ENCODE measurements around the gene PPM1M.
A peak's percentile ranks its signal among the peaks of the same experiment; 100 is the strongest.

The PPM1M gene, protein sequence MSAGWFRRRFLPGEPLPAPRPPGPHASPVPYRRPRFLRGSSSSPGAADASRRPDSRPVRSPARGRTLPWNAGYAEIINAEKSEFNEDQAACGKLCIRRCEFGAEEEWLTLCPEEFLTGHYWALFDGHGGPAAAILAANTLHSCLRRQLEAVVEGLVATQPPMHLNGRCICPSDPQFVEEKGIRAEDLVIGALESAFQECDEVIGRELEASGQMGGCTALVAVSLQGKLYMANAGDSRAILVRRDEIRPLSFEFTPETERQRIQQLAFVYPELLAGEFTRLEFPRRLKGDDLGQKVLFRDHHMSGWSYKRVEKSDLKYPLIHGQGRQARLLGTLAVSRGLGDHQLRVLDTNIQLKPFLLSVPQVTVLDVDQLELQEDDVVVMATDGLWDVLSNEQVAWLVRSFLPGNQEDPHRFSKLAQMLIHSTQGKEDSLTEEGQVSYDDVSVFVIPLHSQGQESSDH

DNA sequence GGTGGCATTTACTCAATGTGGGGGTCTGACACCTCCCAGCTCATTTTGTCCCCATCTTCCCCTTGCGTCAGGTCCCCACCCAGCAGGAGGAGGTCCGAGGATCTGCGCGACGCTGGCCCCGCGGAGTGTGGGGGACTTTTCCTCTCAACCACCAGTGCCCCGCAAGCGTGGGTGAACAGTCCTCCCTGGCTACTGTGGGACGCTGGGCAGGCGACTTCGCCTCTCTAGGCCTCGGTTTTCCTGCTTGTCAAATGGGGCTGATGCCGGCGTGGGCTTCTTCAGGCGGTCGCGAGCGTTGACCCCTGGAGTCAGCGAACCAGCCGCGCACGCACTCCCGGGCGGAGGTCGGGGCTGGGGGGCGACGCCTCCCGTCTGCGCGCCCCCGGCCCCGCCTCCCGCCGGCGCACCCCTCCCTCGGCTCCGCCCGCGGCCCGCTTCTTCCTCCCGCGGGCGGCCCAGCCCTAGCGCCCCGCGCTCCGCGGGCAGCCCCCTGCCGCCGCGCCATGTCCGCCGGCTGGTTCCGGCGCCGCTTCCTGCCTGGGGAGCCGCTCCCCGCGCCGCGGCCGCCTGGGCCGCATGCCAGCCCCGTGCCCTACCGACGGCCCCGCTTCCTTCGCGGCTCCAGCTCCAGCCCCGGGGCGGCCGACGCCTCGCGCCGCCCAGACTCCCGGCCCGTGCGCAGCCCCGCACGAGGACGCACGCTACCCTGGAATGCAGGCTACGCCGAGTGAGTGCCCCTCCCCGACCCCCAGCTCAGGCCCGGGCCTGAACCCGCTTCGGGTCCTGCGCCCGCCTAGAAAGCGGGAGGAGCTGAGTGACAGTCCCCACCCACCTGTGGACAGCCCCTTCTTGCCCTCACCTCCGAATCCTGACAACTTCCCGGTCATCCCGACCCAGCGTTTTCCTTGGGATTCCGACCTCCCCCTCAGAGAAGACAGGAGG, at the start of gene PPM1M:
PPM1M (plus strand) TSS at position 438 of the 942 bp plus-strand sequence; CDS start at position 504, 66 bp downstream.
- Histone ChIP-seq H3K36me3 (peaks cover 29% of the 10 kb centered on the region), H3K4me1 (peaks cover 54% of the 10 kb centered on the region)

DNA sequence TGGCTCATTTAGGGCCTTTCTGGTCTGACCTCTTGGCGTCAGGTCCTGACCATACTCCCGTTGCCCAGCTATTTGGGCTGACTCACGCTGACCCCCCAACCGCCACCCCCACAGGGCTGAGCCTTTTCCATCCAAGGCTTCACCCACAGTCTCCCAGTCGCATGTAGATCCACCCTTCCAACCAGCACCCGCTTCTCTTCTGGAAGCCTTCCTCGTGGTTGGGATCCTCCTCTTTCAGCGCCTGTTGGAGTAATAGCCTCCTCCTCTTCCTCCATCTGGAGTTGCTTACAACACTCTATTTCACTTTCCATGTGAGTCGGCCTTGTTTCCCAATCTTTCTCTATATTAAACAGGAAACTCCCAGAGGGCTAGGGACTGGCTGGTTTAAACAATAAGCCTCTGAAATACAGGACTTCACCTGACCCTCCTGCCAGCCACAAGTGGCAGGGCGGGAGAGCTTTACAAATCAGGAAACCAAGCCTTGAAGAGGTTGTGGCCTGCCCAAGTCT, 49.7 kb upstream of the PPM1M start:
- peaks cover 15% of the 10 kb centered on the region; the same call in 1 of the 2 replicates for H3K36me3 ChIP-seq
- peaks cover 12% of the 10 kb centered on the region; the same call in 1 of the 2 replicates for H4K20me1 ChIP-seq
- H3K9ac ChIP-seq = no peak overlapping the region
- H3K4me3 ChIP-seq = no peak overlapping the region
- no peaks in the 10 kb centered on the region for H3K27me3 ChIP-seq
- TF ChIP-seq Cebpa-rat (IDR thresholded peaks at IDR 0.05) = no peak
- H3K4me1 ChIP-seq = peaks cover 27% of the 10 kb centered on the region
- H3K4me2 ChIP-seq = no peak overlapping the region
- H3K27ac ChIP-seq = no peak overlapping the region
- no peaks in the 10 kb centered on the region for H3K9me3 ChIP-seq

More for the DNA sequence above, at the start of gene PPM1M:
- TF ChIP-seq Cebpa-rat (IDR thresholded peaks at IDR 0.05) = no peak
- peaks cover 16% of the 10 kb centered on the region for H4K20me1 ChIP-seq
- H3K9me3 ChIP-seq = no peaks in the 10 kb centered on the region
- peak within 1 kb of the TSS; percentile 81 for H3K9ac ChIP-seq
- H3K4me3 ChIP-seq = peak within 1 kb of the TSS; percentile 67
- no peaks in the 10 kb centered on the region for H3K27me3 ChIP-seq
- H3K4me2 ChIP-seq = peak within 1 kb of the TSS; percentile 91
- peak within 1 kb of the TSS; percentile 88 for H3K27ac ChIP-seq

DNA sequence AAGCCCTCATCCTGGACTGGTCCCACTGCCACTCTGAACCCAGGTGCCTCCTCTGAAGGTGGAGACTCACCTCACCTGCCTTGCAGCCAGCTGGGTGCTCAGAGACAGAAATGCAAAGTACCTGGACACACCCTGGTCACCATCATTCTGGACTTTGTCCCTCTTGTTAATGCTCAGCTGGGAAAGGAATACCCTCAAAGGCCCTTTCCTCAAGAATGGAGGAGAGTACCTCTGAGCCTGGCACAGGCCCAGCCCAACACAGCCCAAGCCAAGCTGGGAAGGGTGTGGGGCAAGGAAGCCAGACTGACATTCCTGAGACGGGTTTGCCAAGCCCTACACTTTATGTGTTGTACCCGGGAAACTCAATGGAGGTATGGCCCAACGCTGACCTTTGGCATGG, 48.6 kb upstream of the PPM1M start:
- Histone ChIP-seq H3K9ac (peak overlapping the region; percentile 93; the same call in 1 of the 2 replicates), H4K20me1 (peaks cover 12% of the 10 kb centered on the region; the same call in 1 of the 2 replicates), H3K27me3 (no peaks in the 10 kb centered on the region), H3K36me3 (peaks cover 26% of the 10 kb centered on the region), H3K4me2 (peak overlapping the region; percentile 96), H3K4me3 (no peak overlapping the region), H3K4me1 (peaks cover 27% of the 10 kb centered on the region), H3K9me3 (no peaks in the 10 kb centered on the region), H3K27ac (peak overlapping the region; percentile 87)
- TF ChIP-seq Cebpa-rat (IDR thresholded peaks at IDR 0.05) = no peak

DNA sequence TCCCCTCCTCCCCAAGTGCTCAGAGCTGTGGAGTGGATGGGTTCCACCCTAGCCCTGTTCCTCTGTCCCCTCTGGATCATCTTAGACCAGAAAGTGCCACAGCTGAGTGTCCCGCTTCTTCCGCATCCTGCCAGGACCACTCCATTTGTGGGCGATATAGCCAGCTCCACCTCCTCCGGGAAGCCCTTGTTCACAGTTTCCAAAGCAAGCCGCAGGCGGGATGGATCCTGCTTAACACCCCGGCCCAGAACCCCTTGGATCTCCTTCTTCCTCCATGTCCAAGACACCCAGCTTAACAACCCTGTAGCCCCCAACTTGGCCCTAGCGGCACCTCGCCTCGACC, 48.1 kb upstream of the PPM1M start:
- Histone ChIP-seq H4K20me1 (peaks cover 12% of the 10 kb centered on the region; the same call in 1 of the 2 replicates), H3K27me3 (no peaks in the 10 kb centered on the region), H3K4me3 (peak overlapping the region; percentile 98), H3K27ac (peak overlapping the region; percentile 87), H3K4me2 (peak overlapping the region; percentile 96), H3K9ac (peak overlapping the region; percentile 93), H3K9me3 (no peaks in the 10 kb centered on the region), H3K36me3 (peaks cover 31% of the 10 kb centered on the region), H3K4me1 (peaks cover 32% of the 10 kb centered on the region)
- no peak for TF ChIP-seq Cebpa-rat (IDR thresholded peaks at IDR 0.05)

DNA sequence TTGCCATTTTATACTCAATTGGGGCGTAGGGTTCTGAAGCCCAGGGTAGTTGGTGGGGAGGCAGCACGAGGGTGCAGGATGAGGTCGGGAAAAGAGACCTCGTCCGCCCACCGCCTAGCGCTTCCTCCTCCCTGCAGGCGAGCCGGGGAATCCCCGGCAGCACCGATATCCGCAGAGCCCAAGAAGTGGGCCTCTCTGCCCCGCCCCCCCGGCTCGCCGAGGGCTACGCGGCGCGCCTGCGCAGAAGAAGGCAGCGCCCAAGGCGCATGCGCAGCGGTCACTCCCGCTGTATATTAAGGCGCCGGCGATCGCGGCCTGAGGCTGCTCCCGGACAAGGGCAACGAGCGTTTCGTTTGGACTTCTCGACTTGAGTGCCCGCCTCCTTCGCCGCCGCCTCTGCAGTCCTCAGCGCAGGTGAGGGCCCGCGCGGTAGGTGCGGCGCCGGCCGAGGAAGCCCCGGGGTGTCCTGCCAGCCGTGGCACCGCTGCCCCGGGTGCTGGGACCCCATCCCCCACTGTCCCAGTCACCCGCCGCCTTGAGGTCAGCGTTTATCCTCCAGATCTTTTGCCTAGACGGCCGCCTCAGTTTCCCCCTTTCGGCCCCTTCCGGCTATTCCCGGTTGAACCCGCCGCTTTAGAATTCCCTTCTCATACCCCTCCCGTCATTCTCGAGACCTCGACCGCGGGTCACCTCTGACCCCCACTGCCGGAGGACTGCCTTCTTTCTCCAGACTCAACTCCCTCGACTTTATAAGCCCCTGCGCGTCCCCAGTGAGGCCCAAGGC, 47.5 kb upstream of the PPM1M start, which contains the start of gene ALAS1:
ALAS1 (plus strand) TSS at position 319 of the 784 bp plus-strand sequence. CDS start 1,082 bp downstream, outside the sequence.
- H3K27ac ChIP-seq = peak within 1 kb of the TSS; percentile 87
- no peak for TF ChIP-seq Cebpa-rat (IDR thresholded peaks at IDR 0.05)
- H4K20me1 ChIP-seq = peaks cover 12% of the 10 kb centered on the region; the same call in 1 of the 2 replicates

DNA sequence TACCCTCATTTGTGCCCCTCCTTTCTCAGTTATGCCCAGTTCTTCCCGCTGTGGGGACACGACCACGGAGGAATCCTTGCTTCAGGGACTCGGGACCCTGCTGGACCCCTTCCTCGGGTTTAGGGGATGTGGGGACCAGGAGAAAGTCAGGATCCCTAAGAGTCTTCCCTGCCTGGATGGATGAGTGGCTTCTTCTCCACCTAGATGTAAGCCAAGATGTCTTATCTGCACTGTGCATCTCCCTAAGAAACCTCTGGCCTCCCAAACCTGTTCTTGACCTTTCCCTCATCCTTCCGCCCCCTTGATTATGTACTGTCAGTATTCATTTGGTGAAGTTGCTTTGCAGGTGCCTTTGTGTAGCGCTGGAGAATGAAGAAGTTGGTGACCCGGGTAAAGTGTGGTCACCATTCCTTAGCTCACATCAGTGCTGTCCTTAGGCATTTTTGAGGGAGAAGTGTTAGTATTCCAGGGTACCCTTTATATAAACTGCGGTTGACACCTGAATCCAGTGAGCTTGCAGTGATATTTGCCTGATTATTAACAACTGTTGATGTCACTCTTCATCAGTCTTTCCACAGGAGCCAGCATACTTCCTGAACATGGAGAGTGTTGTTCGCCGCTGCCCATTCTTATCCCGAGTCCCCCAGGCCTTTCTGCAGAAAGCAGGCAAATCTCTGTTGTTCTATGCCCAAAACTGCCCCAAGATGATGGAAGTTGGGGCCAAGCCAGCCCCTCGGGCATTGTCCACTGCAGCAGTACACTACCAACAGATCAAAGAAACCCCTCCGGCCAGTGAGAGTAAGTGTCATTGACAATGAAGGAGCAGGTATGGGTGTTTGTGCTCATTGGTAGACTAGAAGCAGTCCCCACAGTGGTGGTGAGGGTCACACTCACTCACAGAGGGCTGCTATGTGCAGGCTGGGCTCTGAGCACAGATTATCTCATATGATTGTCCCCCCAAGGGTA, 46.6 kb upstream of the PPM1M start:
- Histone ChIP-seq H4K20me1 (peaks cover 12% of the 10 kb centered on the region; the same call in 1 of the 2 replicates), H3K9me3 (no peaks in the 10 kb centered on the region), H3K36me3 (peaks cover 45% of the 10 kb centered on the region), H3K4me1 (peaks cover 39% of the 10 kb centered on the region), H3K4me3 (peak overlapping the region; percentile 98), H3K27ac (peak overlapping the region; percentile 87), H3K4me2 (peak overlapping the region; percentile 96), H3K9ac (peak overlapping the region; percentile 93), H3K27me3 (no peaks in the 10 kb centered on the region)
- TF ChIP-seq Cebpa-rat (IDR thresholded peaks at IDR 0.05) = no peak

More for the DNA sequence above, 47.5 kb upstream of the PPM1M start, which contains the start of gene ALAS1:
- peaks cover 38% of the 10 kb centered on the region for H3K4me1 ChIP-seq
- H3K27me3 ChIP-seq = no peaks in the 10 kb centered on the region
- no peaks in the 10 kb centered on the region for H3K9me3 ChIP-seq
- H3K4me2 ChIP-seq = peak within 1 kb of the TSS; percentile 96
- peak within 1 kb of the TSS; percentile 93 for H3K9ac ChIP-seq
- H3K36me3 ChIP-seq = peaks cover 36% of the 10 kb centered on the region
- peak within 1 kb of the TSS; percentile 98 for H3K4me3 ChIP-seq

DNA sequence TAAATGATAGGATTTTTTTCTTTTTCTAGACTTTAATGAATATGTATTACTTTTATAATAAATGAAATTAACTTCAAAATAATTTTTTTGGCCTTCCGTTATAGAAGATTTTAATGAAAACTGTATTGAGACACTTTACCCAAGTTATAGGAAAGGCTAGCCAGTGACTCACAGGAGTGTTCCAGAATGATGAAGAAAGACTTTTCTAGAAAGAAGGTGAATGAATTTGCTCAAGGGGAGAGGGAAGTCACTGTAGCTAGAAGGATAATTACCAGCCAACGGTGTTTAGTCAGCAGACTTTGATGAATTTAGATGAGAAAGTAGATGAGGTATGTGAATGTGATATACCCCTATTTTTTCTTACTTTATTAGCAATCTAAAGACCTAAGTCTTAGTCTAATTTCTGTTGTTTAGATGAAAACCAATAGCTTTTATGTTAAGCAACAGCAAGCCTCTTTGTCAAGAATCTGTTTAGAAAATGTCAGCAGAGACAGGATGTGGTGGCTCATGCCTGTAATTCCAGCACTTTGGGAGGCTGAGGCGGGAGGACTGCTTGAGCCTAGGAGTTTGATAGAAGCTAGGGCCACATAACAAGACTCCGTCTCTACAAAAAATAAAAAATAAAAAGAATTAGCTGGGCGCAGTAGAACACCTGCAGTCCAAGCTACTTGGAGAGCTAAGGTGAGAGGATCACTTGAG, 44.4 kb upstream of the PPM1M start:
- peaks cover 67% of the 10 kb centered on the region for H3K36me3 ChIP-seq
- H3K9me3 ChIP-seq = no peaks in the 10 kb centered on the region
- no peak overlapping the region for H3K9ac ChIP-seq
- peaks cover 39% of the 10 kb centered on the region for H3K4me1 ChIP-seq
- H4K20me1 ChIP-seq = peaks cover 12% of the 10 kb centered on the region; the same call in 1 of the 2 replicates
- no peak overlapping the region for H3K4me2 ChIP-seq
- no peak overlapping the region for H3K4me3 ChIP-seq
- TF ChIP-seq Cebpa-rat (IDR thresholded peaks at IDR 0.05) = no peak
- no peaks in the 10 kb centered on the region for H3K27me3 ChIP-seq
- H3K27ac ChIP-seq = no peak overlapping the region

All from BLaER1 (cell line).